Breast epithelium (tissue), 4 donors: ENCODE data around the gene CSNK1D. TPM values are rescaled to one million over a fixed set of nuclear protein-coding genes. Genes with fewer than 3 reads are reported as not detected.

ENCODE experiments used
- DNase-seq, 2 donors: peaks; one replicate each; pipeline ENCODE4 v3.0.0-alpha.2; 2019; ENCODE audit warnings: low spot score in 2 of 2
- H3K27ac ChIP-seq, 2 donors: fragments of 200-600 bp; sonication (generic) in 1 of 2; one replicate each; pipeline ENCODE4 v1.5.1; 2016 to 2019; ENCODE audit warnings: mild to moderate bottlenecking in 1 of 2
- H3K27me3 ChIP-seq, 2 donors: fragments of 200-600 bp; sonication (generic) in 1 of 2; one replicate each; pipeline versions ENCODE4 v1.5.1 to v1.6.0; 2017 to 2019; ENCODE audit warnings: control low read depth in 1 of 2, mild to moderate bottlenecking in 1 of 2
- H3K36me3 ChIP-seq: fragments of 200-600 bp; one replicate; pipeline ENCODE4 v1.5.1; 2019
- H3K4me1 ChIP-seq, 2 donors: fragments of 200-600 bp; sonication (generic); one replicate each; pipeline ENCODE4 v1.5.1; 2016 to 2019; ENCODE audit warnings: control low read depth in 1 of 2
- H3K4me3 ChIP-seq, 3 donors: fragments of 200-600 bp; sonication (generic); 1 replicate in 2 of 3; 2 replicates in 1 of 3; pipeline ENCODE4 v1.5.1; 2016 to 2019; ENCODE audit warnings: mild to moderate bottlenecking in 3 of 3, moderate library complexity in 2 of 3
- H3K9me3 ChIP-seq, 2 donors: fragments of 200-600 bp; sonication (generic) in 1 of 2; one replicate each; pipeline ENCODE4 v1.5.1; 2016 to 2019; ENCODE audit warnings: control low read depth in 1 of 2
- CTCF ChIP-seq, 3 donors: fragments of 450-650 bp; IDR thresholded peaks; one replicate each; pipeline ENCODE4 v1.5.1; 2016 to 2017; ENCODE audit warnings: antibody characterized with exemption in 3 of 3, mild to moderate bottlenecking in 3 of 3, moderate library complexity in 3 of 3
- POLR2A ChIP-seq: fragments of 450-650 bp; IDR thresholded peaks from one replicate; pipeline ENCODE4 v1.6.1; 2016; ENCODE audit warnings: antibody characterized with exemption, mild to moderate bottlenecking, moderate library complexity
- POLR2AphosphoS5 ChIP-seq, 3 donors: sonication (generic); formaldehyde crosslinking; IDR thresholded peaks; one replicate each; pipeline ENCODE4 v1.6.1; 2017; ENCODE audit warnings: antibody characterized with exemption in 3 of 3
- intact Hi-C: fragments of 100-400 bp; cut with DNase I; formaldehyde crosslinking; loops from one replicate; pipeline ENCODE4 v1.15.1; 2023; ENCODE audit warnings: low total_unique reads
- total RNA-seq, 3 donors: library from RNA; depleted of rRNA; stranded (reverse); fragments of >200 nt; gene quantifications; one replicate each; pipeline ENCODE4 v1.1.0, GENCODE V29; 2016

CSNK1D gene
- total RNA-seq, 3 donors from 2014 or later, result 50.7 to 85.9 (median 75.2) TPM

DNA sequence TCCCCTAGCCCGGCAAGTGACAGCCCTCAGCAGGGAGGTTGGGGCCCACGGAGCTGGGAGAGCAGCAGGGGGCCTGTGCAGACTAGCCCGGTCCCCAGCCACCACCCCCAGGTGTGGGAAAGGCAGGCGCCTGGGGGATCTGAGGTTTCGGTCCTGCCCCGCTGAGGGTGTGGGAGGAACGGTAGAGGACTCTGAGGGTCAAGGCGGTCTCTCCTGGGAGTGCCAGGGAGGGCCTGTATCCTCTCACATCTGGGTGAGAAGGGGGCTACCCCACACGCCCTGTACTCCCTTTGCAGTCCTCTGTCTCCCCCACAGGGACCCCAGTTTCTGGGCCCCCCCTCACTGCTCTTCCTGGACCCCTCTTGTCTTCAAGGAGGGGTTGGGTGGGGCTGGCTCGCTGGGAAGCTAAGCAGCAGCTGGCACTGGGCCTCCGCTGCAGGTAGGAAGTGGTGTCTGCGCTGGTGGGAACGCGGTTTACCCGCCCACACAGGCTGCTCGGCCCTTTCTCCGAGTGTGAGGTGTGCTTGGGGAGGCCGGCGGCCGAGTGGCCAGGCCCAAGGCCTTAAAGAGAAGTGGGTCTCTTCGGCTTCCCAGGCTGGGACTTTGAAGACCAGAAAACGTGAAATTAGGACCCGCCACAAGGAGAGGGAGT lies 28.5 kb upstream of the CSNK1D start:
- intact Hi-C loops, result no loop called here
- TF ChIP-seq POLR2A, result no peak
- TF ChIP-seq CTCF (IDR thresholded peaks at IDR 0.05), result no peak
- no peak for TF ChIP-seq POLR2AphosphoS5 (IDR thresholded peaks at IDR 0.05)
- Histone ChIP-seq H3K27ac (peak overlapping the region in 1 of 2 donors; percentile 12), H3K4me3 (no peak overlapping the region), H3K9me3 (no peaks in the 10 kb centered on the region), H3K27me3 (no peaks in the 10 kb centered on the region), H3K36me3 (no peaks in the 10 kb centered on the region), H3K4me1 (peaks cover 7% of the 10 kb centered on the region in 2 donors)
- peak in 1 of 2 donors; percentile 57 for DNase-seq

GRCh38 chr17:82301300-82301915 lies 27.9 kb upstream of the CSNK1D start:
- Histone ChIP-seq H3K4me3 (no peak overlapping the region), H3K4me1 (peaks cover 7 to 11% of the 10 kb centered on the region in 2 donors), H3K27me3 (no peaks in the 10 kb centered on the region), H3K36me3 (no peaks in the 10 kb centered on the region), H3K9me3 (no peaks in the 10 kb centered on the region), H3K27ac (peak overlapping the region; percentile 13 to 26)
- TF ChIP-seq CTCF (IDR thresholded peaks at IDR 0.05) (no peak), POLR2AphosphoS5 (IDR thresholded peaks at IDR 0.05) (no peak), POLR2A (no peak)
- no peak for DNase-seq
- intact Hi-C loops, result no loop called here

- peak overlapping the region in 1 of 2 donors; percentile 26 for H3K27ac ChIP-seq
- H3K27me3 ChIP-seq, result no peaks in the 10 kb centered on the region
These were observed 27.3 kb upstream of the CSNK1D start for GRCh38 chr17:82300707-82301270.

GRCh38 chr17:82300228-82300627 lies 26.7 kb upstream of the CSNK1D start:
- Histone ChIP-seq H3K4me1 (peaks cover 7 to 15% of the 10 kb centered on the region in 2 donors), H3K4me3 (no peak overlapping the region), H3K36me3 (no peaks in the 10 kb centered on the region), H3K9me3 (no peaks in the 10 kb centered on the region), H3K27ac (no peak overlapping the region), H3K27me3 (no peaks in the 10 kb centered on the region)
- intact Hi-C loops, result no loop called here
- DNase-seq, result no peak
- TF ChIP-seq CTCF (IDR thresholded peaks at IDR 0.05) (no peak), POLR2AphosphoS5 (IDR thresholded peaks at IDR 0.05) (no peak), POLR2A (no peak)

More at GRCh38 chr17:82300707-82301270, 27.3 kb upstream of the CSNK1D start:
- Histone ChIP-seq H3K4me1 (peaks cover 7 to 15% of the 10 kb centered on the region in 2 donors), H3K4me3 (no peak overlapping the region), H3K9me3 (no peaks in the 10 kb centered on the region), H3K36me3 (no peaks in the 10 kb centered on the region)
- TF ChIP-seq CTCF (IDR thresholded peaks at IDR 0.05), result peak; percentile 67 to 78 (median 76)
- TF ChIP-seq POLR2AphosphoS5 (IDR thresholded peaks at IDR 0.05), result peak in 1 of 3 donors; percentile 31
- no peak for TF ChIP-seq POLR2A
- DNase-seq, result peak in 1 of 2 donors; percentile 67
- intact Hi-C loops, result no loop called here

DNA sequence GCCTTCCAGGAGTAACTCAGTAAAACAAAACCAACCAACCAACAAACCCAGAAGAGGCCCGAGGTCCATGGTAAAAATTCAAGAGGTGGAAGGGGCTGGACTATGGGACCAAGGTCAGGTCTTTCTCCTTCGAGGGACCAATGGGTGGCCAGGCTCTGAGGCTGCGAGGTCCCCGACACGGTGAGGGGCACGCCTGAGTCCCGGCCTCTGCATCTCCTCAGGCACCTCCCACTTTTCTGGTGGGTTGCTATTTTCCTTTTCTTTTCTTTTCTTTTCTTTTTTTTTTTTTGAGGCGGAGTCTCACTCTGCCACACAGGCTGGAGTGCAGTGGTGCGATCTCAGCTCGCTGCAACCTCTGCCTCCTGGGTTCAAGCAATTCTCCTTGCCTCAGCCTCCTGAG lies 26.0 kb upstream of the CSNK1D start:
- Histone ChIP-seq H3K4me1 (peaks cover 7 to 15% of the 10 kb centered on the region in 2 donors), H3K9me3 (no peaks in the 10 kb centered on the region), H3K27me3 (no peaks in the 10 kb centered on the region), H3K4me3 (no peak overlapping the region), H3K36me3 (no peaks in the 10 kb centered on the region), H3K27ac (peak overlapping the region; percentile 98 to 99)
- no peak for DNase-seq
- intact Hi-C loops, result no loop called here
- TF ChIP-seq CTCF (IDR thresholded peaks at IDR 0.05) (no peak), POLR2AphosphoS5 (IDR thresholded peaks at IDR 0.05) (no peak), POLR2A (no peak)
